ENCODE data around the gene FAT2.

DNA sequence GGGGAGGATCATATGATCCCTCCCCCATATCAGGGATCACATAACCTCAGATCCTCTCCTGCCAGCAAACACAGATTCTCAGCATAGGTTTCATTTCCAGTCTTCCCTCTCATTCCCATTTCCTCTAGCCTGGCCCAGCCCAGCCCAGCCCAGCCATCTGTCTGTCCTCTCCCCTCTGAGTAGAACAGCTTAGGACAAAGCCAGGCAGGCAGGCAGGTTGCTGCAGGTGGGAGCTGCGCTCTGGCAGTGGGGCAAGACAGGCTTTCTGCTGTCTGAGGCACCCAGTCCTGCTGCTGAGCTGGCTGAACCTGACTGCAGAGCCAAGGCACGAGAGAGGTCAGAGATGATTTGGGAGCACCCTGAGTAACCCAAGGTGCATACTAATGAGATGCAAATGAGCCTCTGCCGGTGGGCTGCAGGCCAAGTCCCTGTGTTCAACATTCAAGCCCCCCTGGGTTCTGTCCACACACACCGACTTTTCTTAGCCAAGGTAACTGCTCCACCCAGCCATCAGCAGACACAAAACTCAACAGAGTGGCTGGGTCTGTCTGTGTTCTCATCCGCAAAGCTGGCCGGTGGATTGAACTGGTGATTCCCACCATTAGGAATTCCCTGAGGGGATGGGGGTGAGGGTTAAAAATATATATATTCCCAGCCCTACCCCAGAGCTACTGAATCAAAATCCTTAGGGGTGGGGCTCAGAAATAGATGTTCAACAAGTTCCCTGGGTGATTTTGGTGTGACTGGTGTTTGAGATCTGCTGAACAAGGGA lies 9.1 kb downstream of the FAT2 start:
- TF ChIP-seq POLR2A (IDR thresholded peaks at IDR 0.05) (no peak), POLR2AphosphoS5 (IDR thresholded peaks at IDR 0.05) (no peak)
- TF ChIP-seq, protein P1, sequence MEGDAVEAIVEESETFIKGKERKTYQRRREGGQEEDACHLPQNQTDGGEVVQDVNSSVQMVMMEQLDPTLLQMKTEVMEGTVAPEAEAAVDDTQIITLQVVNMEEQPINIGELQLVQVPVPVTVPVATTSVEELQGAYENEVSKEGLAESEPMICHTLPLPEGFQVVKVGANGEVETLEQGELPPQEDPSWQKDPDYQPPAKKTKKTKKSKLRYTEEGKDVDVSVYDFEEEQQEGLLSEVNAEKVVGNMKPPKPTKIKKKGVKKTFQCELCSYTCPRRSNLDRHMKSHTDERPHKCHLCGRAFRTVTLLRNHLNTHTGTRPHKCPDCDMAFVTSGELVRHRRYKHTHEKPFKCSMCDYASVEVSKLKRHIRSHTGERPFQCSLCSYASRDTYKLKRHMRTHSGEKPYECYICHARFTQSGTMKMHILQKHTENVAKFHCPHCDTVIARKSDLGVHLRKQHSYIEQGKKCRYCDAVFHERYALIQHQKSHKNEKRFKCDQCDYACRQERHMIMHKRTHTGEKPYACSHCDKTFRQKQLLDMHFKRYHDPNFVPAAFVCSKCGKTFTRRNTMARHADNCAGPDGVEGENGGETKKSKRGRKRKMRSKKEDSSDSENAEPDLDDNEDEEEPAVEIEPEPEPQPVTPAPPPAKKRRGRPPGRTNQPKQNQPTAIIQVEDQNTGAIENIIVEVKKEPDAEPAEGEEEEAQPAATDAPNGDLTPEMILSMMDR (IDR thresholded peaks at IDR 0.05) = no peak
